Neural progenitor cell (in vitro differentiated cells): Measurements from ENCODE around the gene OR8D2. TPM values are rescaled to one million over a fixed set of nuclear protein-coding genes. Genes with fewer than 3 reads are reported as not detected.

Experiments used
- DNase-seq: peaks from one replicate; pipeline ENCODE4 v3.0.0-alpha.2; 2016; ENCODE audit warnings: low spot score
- H2AFZ ChIP-seq: fragments of 200-600 bp; sonication (generic); replicated peaks from 2 replicates; pipeline ENCODE4 v1.6.1; 2016; ENCODE audit warnings: antibody characterized with exemption
- H3F3A ChIP-seq: fragments of 200-600 bp; sonication (generic); 2 replicates; pipeline ENCODE4 v1.6.1; 2016; ENCODE audit warnings: antibody characterized with exemption, low read depth
- H3K27ac ChIP-seq: fragments of 200-600 bp; sonication (generic); 2 replicates; pipeline ENCODE4 v1.5.1; 2016; ENCODE audit warnings: mild to moderate bottlenecking
- H3K27me3 ChIP-seq: fragments of 200-600 bp; sonication (generic); 2 replicates; pipeline ENCODE4 v1.6.1; 2016; ENCODE audit warnings: mild to moderate bottlenecking, moderate library complexity
- H3K36me3 ChIP-seq: fragments of 200-600 bp; sonication (generic); 2 replicates; pipeline ENCODE4 v1.5.1; 2016
- H3K4me1 ChIP-seq: fragments of 200-600 bp; sonication (generic); 2 replicates; pipeline ENCODE4 v1.6.1; 2016; ENCODE audit warnings: mixed run types
- H3K4me2 ChIP-seq: fragments of 200-600 bp; sonication (generic); 2 replicates; pipeline ENCODE4 v1.6.1; 2016
- H3K4me3 ChIP-seq: fragments of 200-600 bp; sonication (generic); 2 replicates; pipeline ENCODE4 v1.5.1; 2016
- H3K79me2 ChIP-seq: fragments of 200-600 bp; sonication (generic); 2 replicates; pipeline ENCODE4 v1.6.1; 2016; ENCODE audit warnings: low read depth
- H3K9ac ChIP-seq: fragments of 200-600 bp; sonication (generic); 2 replicates; pipeline ENCODE4 v1.6.1; 2016
- H3K9me3 ChIP-seq: fragments of 200-600 bp; sonication (generic); 2 replicates; pipeline ENCODE4 v1.5.1; 2016; ENCODE audit warnings: low read depth
- H4K20me1 ChIP-seq: fragments of 200-600 bp; sonication (generic); 2 replicates; pipeline ENCODE4 v1.6.1; 2016; ENCODE audit warnings: low read depth
- H3K27ac Mint-ChIP-seq: 3 replicates; pipeline ENCODE4 v1.8.0; 2021; ENCODE audit warnings: mixed read lengths
- H3K27me3 Mint-ChIP-seq: 2 replicates; pipeline ENCODE4 v1.8.0; 2022; ENCODE audit warnings: low read depth, mild to moderate bottlenecking, inconsistent platforms, moderate library complexity, mixed read lengths; ENCODE audit not compliant: insufficient read depth
- H3K36me3 Mint-ChIP-seq: 3 replicates; pipeline ENCODE4 v1.8.0; 2021; ENCODE audit warnings: mixed read lengths
- H3K4me1 Mint-ChIP-seq: 3 replicates; pipeline ENCODE4 v1.8.0; 2021; ENCODE audit warnings: mixed read lengths
- H3K4me3 Mint-ChIP-seq: 3 replicates; pipeline ENCODE4 v1.8.0; 2021; ENCODE audit warnings: mild to moderate bottlenecking, moderate library complexity, mixed read lengths
- H3K9me3 Mint-ChIP-seq: 3 replicates; pipeline ENCODE4 v1.8.0; 2020; ENCODE audit warnings: mixed read lengths
- EZH2 ChIP-seq: fragments of 200-600 bp; sonication (generic); IDR thresholded peaks from 2 replicates; pipeline ENCODE4 v1.6.1; 2017; ENCODE audit warnings: antibody characterized with exemption, mild to moderate bottlenecking, moderate library complexity
- EZH2phosphoT487 ChIP-seq: fragments of 200-600 bp; sonication (generic); IDR thresholded peaks from 2 replicates; pipeline ENCODE4 v1.6.1; 2017; ENCODE audit warnings: antibody characterized with exemption
- total RNA-seq: library from RNA; depleted of rRNA; stranded (reverse); fragments of >200 nt; gene quantifications from 2 replicates; pipeline ENCODE4 v1.2.3, GENCODE V29; 2015; ENCODE audit warnings: low replicate concordance
- TF ChIP-seq, protein P1 (sequence below): fragments of 200-600 bp; sonication (generic); IDR thresholded peaks from 2 replicates; pipeline ENCODE4 v1.5.1; 2017; ENCODE audit warnings: antibody characterized with exemption, mild to moderate bottlenecking

Gene OR8D2
- total RNA-seq, 1 donor from 2014 or later: not detected

DNA sequence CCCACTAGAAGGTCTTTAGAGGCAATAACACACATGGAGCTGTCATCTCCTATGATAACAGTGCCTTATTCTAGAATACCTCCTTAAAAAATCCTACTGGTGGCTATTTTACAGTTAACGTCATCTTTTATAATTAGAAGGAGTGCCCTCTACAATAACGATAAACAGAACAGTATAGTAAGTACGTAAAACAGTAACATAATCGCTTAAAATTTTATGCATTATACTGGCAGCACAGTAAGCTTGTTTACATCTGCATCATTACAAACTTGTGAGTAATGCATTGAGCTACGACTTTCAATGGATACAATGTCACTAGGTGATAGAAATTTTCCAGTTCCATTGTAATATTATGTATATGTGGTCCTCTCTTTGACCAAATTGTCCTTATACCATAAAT is 24.3 kb upstream of the OR8D2 start:
- no peak overlapping the region for H3K27ac ChIP-seq
- H3F3A ChIP-seq: no peaks in the 10 kb centered on the region
- H4K20me1 ChIP-seq: no peaks in the 10 kb centered on the region
- H3K4me1 Mint-ChIP-seq: no peaks in the 10 kb centered on the region
- H3K27ac Mint-ChIP-seq: no peak overlapping the region
- no peak for DNase-seq
- H2AFZ ChIP-seq: no peak overlapping the region
- TF ChIP-seq, protein P1, sequence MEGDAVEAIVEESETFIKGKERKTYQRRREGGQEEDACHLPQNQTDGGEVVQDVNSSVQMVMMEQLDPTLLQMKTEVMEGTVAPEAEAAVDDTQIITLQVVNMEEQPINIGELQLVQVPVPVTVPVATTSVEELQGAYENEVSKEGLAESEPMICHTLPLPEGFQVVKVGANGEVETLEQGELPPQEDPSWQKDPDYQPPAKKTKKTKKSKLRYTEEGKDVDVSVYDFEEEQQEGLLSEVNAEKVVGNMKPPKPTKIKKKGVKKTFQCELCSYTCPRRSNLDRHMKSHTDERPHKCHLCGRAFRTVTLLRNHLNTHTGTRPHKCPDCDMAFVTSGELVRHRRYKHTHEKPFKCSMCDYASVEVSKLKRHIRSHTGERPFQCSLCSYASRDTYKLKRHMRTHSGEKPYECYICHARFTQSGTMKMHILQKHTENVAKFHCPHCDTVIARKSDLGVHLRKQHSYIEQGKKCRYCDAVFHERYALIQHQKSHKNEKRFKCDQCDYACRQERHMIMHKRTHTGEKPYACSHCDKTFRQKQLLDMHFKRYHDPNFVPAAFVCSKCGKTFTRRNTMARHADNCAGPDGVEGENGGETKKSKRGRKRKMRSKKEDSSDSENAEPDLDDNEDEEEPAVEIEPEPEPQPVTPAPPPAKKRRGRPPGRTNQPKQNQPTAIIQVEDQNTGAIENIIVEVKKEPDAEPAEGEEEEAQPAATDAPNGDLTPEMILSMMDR: no peak
- H3K4me3 Mint-ChIP-seq: no peak overlapping the region
- no peaks in the 10 kb centered on the region for H3K9me3 ChIP-seq
- H3K9me3 Mint-ChIP-seq: no peaks in the 10 kb centered on the region
- H3K36me3 Mint-ChIP-seq: no peaks in the 10 kb centered on the region
- no peaks in the 10 kb centered on the region for H3K36me3 ChIP-seq
- no peak overlapping the region for H3K4me2 ChIP-seq
- no peak overlapping the region for H3K9ac ChIP-seq
- no peaks in the 10 kb centered on the region for H3K4me1 ChIP-seq
- H3K79me2 ChIP-seq: no peaks in the 10 kb centered on the region
- no peaks in the 10 kb centered on the region for H3K27me3 Mint-ChIP-seq
- H3K4me3 ChIP-seq: no peak overlapping the region
- no peaks in the 10 kb centered on the region for H3K27me3 ChIP-seq

GRCh38 chr11:124340142-124340447 is 20.1 kb upstream of the OR8D2 start:
- Histone ChIP-seq H3K36me3 (no peaks in the 10 kb centered on the region), H3K9me3 (no peaks in the 10 kb centered on the region), H3F3A (no peaks in the 10 kb centered on the region), H3K27ac (no peak overlapping the region), H3K27me3 (no peaks in the 10 kb centered on the region), H3K4me3 (no peak overlapping the region), H3K4me2 (no peak overlapping the region), H4K20me1 (no peaks in the 10 kb centered on the region), H2AFZ (no peak overlapping the region), H3K9ac (no peak overlapping the region), H3K4me1 (no peaks in the 10 kb centered on the region), H3K79me2 (no peaks in the 10 kb centered on the region)
- no peak overlapping the region for H3K27ac Mint-ChIP-seq
- no peaks in the 10 kb centered on the region for H3K27me3 Mint-ChIP-seq
- TF ChIP-seq EZH2phosphoT487 (no peak), EZH2 (no peak)
- TF ChIP-seq, protein P1: no peak
- H3K4me3 Mint-ChIP-seq: no peak overlapping the region
- H3K9me3 Mint-ChIP-seq: no peaks in the 10 kb centered on the region
- no peaks in the 10 kb centered on the region for H3K4me1 Mint-ChIP-seq
- DNase-seq: no peak
- H3K36me3 Mint-ChIP-seq: no peaks in the 10 kb centered on the region

DNA sequence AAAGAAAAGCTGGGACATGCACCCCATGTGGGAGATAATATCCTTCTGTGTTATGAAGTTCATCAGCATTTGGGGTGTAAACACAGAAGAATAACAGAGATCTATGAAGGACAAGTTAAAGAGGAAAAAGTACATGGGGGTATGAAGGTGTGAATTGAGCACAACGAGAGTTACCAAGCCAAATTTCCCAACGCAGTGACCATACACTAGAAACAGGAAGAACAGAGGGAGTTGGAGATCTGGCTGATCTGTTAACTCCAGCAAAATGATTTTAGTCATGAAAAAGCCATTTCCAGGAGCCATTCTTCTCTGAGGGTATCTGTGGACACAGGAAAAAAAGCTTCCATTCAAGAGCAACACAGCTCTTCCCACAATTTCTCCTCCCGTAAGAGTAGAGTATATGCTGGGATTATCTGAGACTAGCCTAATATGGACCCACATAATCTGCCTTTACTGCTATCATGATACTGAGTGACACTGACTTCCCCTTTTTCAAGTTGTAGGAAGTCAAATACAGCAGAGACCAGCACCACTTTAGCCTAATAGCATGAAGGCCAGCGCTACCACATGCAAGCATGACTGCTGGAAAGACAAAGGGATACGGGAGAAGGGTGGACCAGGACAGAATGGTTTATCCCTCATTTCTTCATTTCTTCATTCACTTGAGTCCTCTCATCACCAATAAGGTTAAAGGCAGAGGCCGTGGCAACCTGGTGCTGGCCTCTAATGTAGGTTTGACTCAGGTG is 19.6 kb upstream of the OR8D2 start:
- H3K4me1 ChIP-seq: no peaks in the 10 kb centered on the region
- no peak overlapping the region for H3K9ac ChIP-seq
- no peak overlapping the region for H3K27ac ChIP-seq
- H3K27me3 Mint-ChIP-seq: no peaks in the 10 kb centered on the region
- H3K4me1 Mint-ChIP-seq: no peaks in the 10 kb centered on the region
- TF ChIP-seq, protein P1: no peak
- TF ChIP-seq EZH2: no peak
- TF ChIP-seq EZH2phosphoT487: no peak
- H3K36me3 Mint-ChIP-seq: no peaks in the 10 kb centered on the region
- no peak overlapping the region for H2AFZ ChIP-seq
- H3K4me2 ChIP-seq: no peak overlapping the region
- H3K27me3 ChIP-seq: no peaks in the 10 kb centered on the region
- DNase-seq: no peak
- no peak overlapping the region for H3K4me3 ChIP-seq
- H3F3A ChIP-seq: no peaks in the 10 kb centered on the region
- H3K9me3 ChIP-seq: no peaks in the 10 kb centered on the region
- H3K4me3 Mint-ChIP-seq: no peak overlapping the region
- no peaks in the 10 kb centered on the region for H4K20me1 ChIP-seq
- no peaks in the 10 kb centered on the region for H3K36me3 ChIP-seq
- no peaks in the 10 kb centered on the region for H3K79me2 ChIP-seq
- H3K27ac Mint-ChIP-seq: no peak overlapping the region
- no peaks in the 10 kb centered on the region for H3K9me3 Mint-ChIP-seq
